HG02943 (cell line): Measurements from ENCODE around the gene RHCE.
"Not testable (repeated sequence)": the region's sequence is repeated elsewhere in the genome, so short reads cannot be mapped to it uniquely, and the experiment has no call there.

ENCODE experiments used
- ATAC-seq: cut with Tn5 transposase; IDR thresholded peaks from one replicate; pipeline ENCODE4 v1.9.1; 2021; ENCODE audit warnings: mild to moderate bottlenecking, low read depth, moderate library complexity; ENCODE audit not compliant: unreplicated experiment

The RHCE gene

GRCh38 chr1:25420715-25421114 lies at the start of gene RHCE:
TSS of gene RHCE (minus strand) at chr1:25420825. CDS start at chr1:25420786, 39 bp downstream.
- ATAC-seq, result not testable (repeated sequence)

- ATAC-seq, result no peak
Measured at GRCh38 chr1:25469177-25469576, 48.6 kb upstream of the RHCE start.

- no peak for ATAC-seq
Measured at GRCh38 chr1:25468033-25468432, 47.4 kb upstream of the RHCE start.

GRCh38 chr1:25467616-25468015 lies 47.0 kb upstream of the RHCE start:
- ATAC-seq, result no peak

- no peak for ATAC-seq
Measured at GRCh38 chr1:25467193-25467592, 46.6 kb upstream of the RHCE start.

- no peak for ATAC-seq
Measured at GRCh38 chr1:25462732-25463131, 42.1 kb upstream of the RHCE start.

- no peak for ATAC-seq
Measured at GRCh38 chr1:25461849-25462248, 41.2 kb upstream of the RHCE start.

GRCh38 chr1:25460816-25461215 lies 40.2 kb upstream of the RHCE start:
- ATAC-seq, result not testable (repeated sequence)

- ATAC-seq, result no peak
Measured at GRCh38 chr1:25460020-25460419, 39.4 kb upstream of the RHCE start.

- no peak for ATAC-seq
Measured at GRCh38 chr1:25458541-25459298, 38.1 kb upstream of the RHCE start.

GRCh38 chr1:25456502-25456901 lies 35.9 kb upstream of the RHCE start:
- ATAC-seq, result no peak

- no peak for ATAC-seq
Measured at GRCh38 chr1:25451908-25452307, 31.3 kb upstream of the RHCE start.

GRCh38 chr1:25450891-25451290 lies 30.3 kb upstream of the RHCE start:
- ATAC-seq, result no peak

- no peak for ATAC-seq
Measured at GRCh38 chr1:25447547-25447946, 26.9 kb upstream of the RHCE start.

- ATAC-seq, result no peak
Measured at GRCh38 chr1:25445993-25446538, 25.4 kb upstream of the RHCE start.

- ATAC-seq, result not testable (repeated sequence)
Measured at GRCh38 chr1:25444604-25445003, 24.0 kb upstream of the RHCE start.

GRCh38 chr1:25443030-25443699 lies 22.5 kb upstream of the RHCE start:
- no peak for ATAC-seq

- ATAC-seq, result no peak
Measured at GRCh38 chr1:25442178-25442577, 21.6 kb upstream of the RHCE start.

- ATAC-seq, result no peak
Measured at GRCh38 chr1:25439287-25439686, 18.7 kb upstream of the RHCE start.

GRCh38 chr1:25437672-25438071 lies 17.0 kb upstream of the RHCE start:
- no peak for ATAC-seq

GRCh38 chr1:25435397-25436108 lies 14.9 kb upstream of the RHCE start:
- no peak for ATAC-seq
